GM12874 (cell line): ENCODE measurements around the gene PES1.

ENCODE experiments used
- TF ChIP-seq, protein P1 (sequence below): IDR thresholded peaks from 2 replicates; pipeline ENCODE4 v1.5.1; 2011; ENCODE audit warnings: low read depth, mild to moderate bottlenecking, control low read depth, low read length, moderate library complexity; ENCODE audit not compliant: insufficient read depth

The PES1 gene

DNA sequence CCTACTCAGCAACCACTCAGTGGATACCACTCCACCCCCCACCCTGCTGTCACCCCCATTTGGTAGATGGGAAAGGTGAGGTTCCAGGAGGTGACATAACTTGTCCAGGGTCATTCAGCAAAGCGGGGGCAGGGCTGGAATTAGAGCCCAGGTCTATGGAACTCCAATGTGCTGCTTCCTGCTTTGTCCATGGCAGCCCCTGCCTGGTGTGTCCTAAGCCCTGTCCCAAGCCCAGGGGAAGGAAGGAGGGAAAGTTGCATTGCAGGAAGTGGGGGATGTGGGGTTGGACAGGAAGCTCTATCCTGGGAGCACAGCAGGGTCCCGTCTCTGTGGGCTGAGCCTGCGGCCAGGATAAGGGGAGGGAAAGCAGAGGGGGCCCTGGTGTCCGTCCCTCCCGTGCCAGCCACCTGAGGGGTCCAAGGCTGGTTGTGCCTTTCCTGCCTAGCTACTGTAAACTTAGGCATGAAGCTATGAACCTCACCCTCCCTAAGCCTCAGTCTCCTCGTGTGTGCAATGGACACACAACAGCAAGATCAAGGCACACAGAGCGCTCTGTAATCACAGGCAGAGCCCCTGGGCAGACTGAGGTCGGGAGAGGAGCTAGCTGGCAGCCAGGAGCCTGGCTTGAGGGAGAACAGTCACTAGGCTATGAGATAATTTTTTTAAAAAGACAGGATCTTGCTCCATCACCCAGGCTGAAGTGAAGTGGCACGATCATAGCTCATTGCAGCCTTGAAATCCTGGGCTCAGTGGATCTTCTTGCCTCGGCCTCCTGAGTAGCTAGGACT lies 30.1 kb downstream of the PES1 start:
- TF ChIP-seq, protein P1, sequence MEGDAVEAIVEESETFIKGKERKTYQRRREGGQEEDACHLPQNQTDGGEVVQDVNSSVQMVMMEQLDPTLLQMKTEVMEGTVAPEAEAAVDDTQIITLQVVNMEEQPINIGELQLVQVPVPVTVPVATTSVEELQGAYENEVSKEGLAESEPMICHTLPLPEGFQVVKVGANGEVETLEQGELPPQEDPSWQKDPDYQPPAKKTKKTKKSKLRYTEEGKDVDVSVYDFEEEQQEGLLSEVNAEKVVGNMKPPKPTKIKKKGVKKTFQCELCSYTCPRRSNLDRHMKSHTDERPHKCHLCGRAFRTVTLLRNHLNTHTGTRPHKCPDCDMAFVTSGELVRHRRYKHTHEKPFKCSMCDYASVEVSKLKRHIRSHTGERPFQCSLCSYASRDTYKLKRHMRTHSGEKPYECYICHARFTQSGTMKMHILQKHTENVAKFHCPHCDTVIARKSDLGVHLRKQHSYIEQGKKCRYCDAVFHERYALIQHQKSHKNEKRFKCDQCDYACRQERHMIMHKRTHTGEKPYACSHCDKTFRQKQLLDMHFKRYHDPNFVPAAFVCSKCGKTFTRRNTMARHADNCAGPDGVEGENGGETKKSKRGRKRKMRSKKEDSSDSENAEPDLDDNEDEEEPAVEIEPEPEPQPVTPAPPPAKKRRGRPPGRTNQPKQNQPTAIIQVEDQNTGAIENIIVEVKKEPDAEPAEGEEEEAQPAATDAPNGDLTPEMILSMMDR = no peak

DNA sequence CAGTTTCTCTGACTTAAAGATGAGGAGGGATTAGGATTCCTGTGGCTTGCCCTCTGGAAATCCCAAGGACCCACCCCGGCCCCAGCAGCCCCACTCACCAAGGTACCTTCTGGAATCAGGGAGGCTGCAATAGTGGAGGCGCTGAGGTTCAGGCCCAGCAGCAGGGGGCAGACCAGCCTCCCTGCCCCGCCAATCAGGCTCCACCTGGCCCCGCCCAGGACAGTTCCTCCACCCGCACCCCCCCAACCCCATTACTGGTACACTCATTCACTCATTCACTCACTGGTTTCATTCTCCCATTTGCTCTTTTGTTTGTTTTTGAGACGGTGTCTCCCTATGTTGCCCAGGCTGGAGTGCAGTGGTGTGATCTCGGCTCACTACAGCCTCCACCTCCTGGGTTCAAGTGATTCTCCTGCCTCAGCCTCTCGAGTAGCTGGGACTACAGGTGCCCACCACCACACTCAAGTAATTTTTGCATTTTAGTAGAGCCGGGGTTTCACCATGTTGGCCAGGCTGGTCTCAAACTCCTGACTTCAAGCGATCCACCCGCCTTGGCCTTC lies 31.0 kb downstream of the PES1 start:
- TF ChIP-seq, protein P1 = peak; percentile 39; the same call in 1 of the 2 replicates

DNA sequence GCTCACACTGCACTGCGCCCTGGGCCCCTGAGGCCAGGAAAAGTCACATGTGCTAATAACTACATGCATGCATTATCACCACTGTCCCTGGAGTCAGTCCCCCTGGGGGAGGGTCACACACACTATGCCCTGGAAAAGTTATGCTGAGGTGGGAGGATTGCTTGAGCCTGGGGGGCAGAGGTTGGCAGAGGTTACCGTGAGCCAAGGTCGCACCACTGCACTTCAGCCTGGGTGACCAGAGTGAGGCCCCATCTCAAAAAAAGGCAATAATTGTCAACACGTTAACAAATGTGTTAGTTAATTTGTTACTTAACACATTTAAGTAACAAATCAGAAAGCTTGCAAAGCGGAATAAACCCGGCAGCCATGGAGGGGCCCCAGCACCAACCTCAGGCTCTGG lies 31.8 kb downstream of the PES1 start:
- TF ChIP-seq, protein P1 = no peak

DNA sequence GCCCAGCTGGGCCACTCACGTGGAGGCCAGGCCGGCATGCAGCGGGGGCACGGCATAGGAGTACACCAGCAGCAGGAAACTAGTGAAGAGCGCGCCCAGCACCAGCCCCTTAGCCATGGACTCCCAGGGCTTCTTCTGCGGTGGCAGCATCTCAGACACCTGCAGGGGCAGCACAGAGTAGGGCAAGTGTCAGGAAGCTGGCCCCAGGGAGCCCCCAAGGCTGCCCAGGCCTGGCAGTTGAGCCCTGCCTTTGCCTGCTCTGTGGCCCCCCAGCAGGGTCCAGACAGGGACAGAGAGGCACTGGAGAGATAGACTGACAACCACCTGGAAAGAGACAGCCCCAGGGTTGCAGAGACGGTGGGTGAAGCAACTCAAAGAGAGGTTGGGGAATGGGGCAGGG lies 34.5 kb downstream of the PES1 start:
- TF ChIP-seq, protein P1 = no peak

DNA sequence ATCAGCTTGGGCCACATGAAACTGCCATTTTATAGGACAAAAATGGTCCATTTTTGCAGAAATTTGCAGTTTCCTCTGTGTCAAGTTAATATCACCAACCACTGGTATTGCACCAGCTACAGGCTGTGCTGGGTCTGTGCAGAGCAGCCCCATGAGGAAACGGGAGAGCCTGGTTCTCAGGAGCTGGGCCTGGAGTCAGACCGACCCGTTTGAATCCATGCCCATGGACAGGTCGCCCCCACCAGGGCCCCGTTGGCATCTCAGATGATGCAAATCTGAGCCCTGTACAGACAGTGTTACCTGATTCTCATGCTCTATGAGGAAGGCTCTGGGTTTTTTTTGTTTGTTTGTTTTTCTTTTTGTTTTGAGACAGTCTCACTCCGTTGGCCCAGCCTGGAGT lies 35.3 kb downstream of the PES1 start:
- TF ChIP-seq, protein P1 = 0 out of 2 replicates have a peak, but pooled peaks have one; percentile 6

DNA sequence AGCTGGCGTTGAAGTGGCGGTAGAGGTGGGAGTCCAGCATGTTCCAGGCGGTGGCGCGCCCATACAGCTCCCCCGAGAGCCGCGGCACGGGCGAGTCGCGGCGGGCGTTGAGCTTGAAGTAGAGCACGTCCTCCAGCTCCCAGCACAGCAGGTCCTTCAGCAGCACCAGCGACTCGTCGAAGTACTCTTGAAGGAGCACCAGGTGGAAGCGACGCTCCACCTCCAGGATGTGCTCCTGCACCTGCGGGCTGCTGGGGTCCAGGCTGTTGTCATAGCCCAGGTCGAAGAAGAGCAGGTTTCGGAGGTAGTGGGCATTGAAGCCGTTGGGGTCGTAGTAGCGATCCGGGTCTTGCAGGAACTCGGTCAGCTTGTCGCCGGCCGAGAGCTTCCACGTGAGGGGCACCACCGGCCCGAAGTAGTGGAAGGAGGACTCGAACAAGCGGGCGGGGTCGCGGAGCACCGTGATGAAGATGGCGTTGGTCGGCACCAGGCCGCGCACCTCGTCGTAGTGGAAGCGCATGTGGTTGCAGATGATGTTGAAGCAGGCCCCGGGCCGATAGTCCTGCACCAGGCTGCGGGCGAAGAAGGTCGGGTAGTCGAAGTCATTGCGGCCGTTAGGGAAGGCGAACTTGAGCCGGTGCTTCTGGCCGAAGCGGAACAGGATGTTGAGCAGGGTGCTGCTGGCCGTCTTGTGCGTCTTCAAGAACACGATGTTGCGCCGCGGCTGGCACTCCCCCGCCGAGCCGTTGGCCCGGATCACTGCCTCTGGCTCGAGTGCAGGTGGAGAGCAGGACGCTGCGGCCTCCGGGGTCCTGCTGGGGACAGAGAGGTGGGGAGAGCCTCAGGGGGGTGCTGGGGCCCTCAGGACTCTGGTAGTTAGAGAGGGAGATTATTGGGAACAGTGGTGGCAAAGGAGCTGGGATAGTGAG lies 36.2 kb downstream of the PES1 start:
- TF ChIP-seq, protein P1 = no peak

DNA sequence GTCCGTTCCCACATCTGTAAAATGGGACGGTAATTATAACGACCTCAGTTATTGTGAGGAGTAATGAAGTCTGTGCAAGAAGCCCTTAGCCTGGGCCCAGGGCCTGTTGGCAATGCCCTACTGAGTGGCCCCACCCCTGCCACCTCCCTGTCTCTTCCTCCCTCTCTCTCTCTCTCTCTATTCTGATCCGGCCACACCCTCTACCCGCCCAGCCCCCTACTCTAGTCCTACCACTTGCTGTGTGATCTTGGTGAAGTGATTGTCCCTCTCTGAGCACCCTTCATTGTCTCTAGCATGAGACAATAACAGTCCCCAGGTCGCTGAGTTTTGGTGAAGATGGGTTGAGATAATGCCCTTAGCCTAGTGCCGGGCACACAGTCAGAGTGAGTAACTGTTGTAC lies 37.7 kb downstream of the PES1 start:
- TF ChIP-seq, protein P1 = no peak
